ENCODE measurements around the gene PFN3. TPM values are rescaled to one million over a fixed set of nuclear protein-coding genes. Genes with fewer than 3 reads are reported as not detected.

PFN3 gene
- total RNA-seq: not detected
- not detected for polyA plus RNA-seq (2013, experiment 1 of 2)
- not detected for polyA plus RNA-seq (2013, experiment 2 of 2)
- 0 to 0.16 (median 0) reads per million in 172 experiments for total RNA-seq

GRCh38 chr5:177399997-177400868 is at the start of gene PFN3:
PFN3 (minus strand) TSS chr5:177400661; CDS start chr5:177400576, 85 bp downstream.
- H3K4me1 ChIP-seq (ENCODE audit: insufficient read depth, low read length): peaks cover 32% of the 10 kb centered on the region
- POLR2A ChIA-PET: interaction anchor here (11.0 kb wide), 1 partner anchor 49 kb away, joined by 435 read pairs; the partner anchor contains the start of gene PRR7
- no peaks in the 10 kb centered on the region for H3K36me3 ChIP-seq (ENCODE audit: insufficient read depth, low read length)
- Mint-ChIP-seq H3K4me3 (no peak within 1 kb of the TSS), H3K36me3 (ENCODE audit: low read depth) (no peaks in the 10 kb centered on the region), H3K9me3 (no peaks in the 10 kb centered on the region), H3K27me3 (no peaks in the 10 kb centered on the region), H3K27ac (no peak within 1 kb of the TSS), H3K4me1 (ENCODE audit: low read depth) (peaks cover 23% of the 10 kb centered on the region)
- CTCF ChIA-PET: interaction anchor here (9.7 kb wide), 1 partner anchor 51 kb away, joined by 352 read pairs; the partner anchor contains the start of gene PRR7
- ATAC-seq (ENCODE audit: poor library complexity): no peak
- intact Hi-C loops (cut with DNase I, micrococcal nuclease): loop anchor here in 1 of 2 experiments (10.0 kb wide), 1 partner anchor 665 kb away; no protein-coding TSS in a partner anchor
- H3K9me3 ChIP-seq (ENCODE audit: control insufficient read depth in 1 of 2, insufficient read depth in 1 of 2, low read length in 2 of 2): no peaks in the 10 kb centered on the region
- DNase-seq: peak in 1 of 14 experiments; percentile 35
- H3K27me3 ChIP-seq (ENCODE audit: control insufficient read depth in 1 of 2, insufficient read depth in 2 of 2, low read length in 2 of 2): peaks cover 0 to 2% of the 10 kb centered on the region in 2 experiments
- TF ChIP-seq CTCF (IDR thresholded peaks at IDR 0.05): no peak
- no peak within 1 kb of the TSS for H3K4me3 ChIP-seq (ENCODE audit: low read length)
- H3K27ac ChIP-seq (ENCODE audit: low read depth in 1 of 2, low read length in 2 of 2): no peak within 1 kb of the TSS

- POLR2A ChIA-PET: interaction anchor here (0.6 to 15.3 kb wide), 8 partner anchors 9 to 149 kb away, joined by 3 to 661 read pairs (median 10); partner anchors contain the start of genes F12, GRK6, PDLIM7 and PFN3
- CTCF ChIA-PET: interaction anchor here (0.9 to 16.6 kb wide), 4 partner anchors 18 to 59 kb away, joined by 3 to 352 read pairs (median 3); partner anchors contain the start of genes F12 and PFN3
- no peak for TF ChIP-seq CTCF (IDR thresholded peaks at IDR 0.05)
- ATAC-seq (ENCODE audit: poor library complexity): no peak
- Mint-ChIP-seq H3K4me3 (peak overlapping the region; percentile 71), H3K27me3 (no peaks in the 10 kb centered on the region), H3K27ac (peak overlapping the region; percentile 49), H3K36me3 (ENCODE audit: low read depth) (peaks cover 18% of the 10 kb centered on the region), H3K9me3 (no peaks in the 10 kb centered on the region), H3K4me1 (ENCODE audit: low read depth) (peaks cover 64% of the 10 kb centered on the region)
- H3K4me1 ChIP-seq (ENCODE audit: insufficient read depth, low read length): peaks cover 69% of the 10 kb centered on the region
- no peaks in the 10 kb centered on the region for H3K36me3 ChIP-seq (ENCODE audit: insufficient read depth, low read length)
- H3K4me3 ChIP-seq (ENCODE audit: low read length): no peak overlapping the region
- H3K27me3 ChIP-seq (ENCODE audit: control insufficient read depth in 1 of 2, insufficient read depth in 2 of 2, low read length in 2 of 2): no peaks in the 10 kb centered on the region
- DNase-seq: no peak
- intact Hi-C loops (cut with DNase I, micrococcal nuclease): no loop called here
- no peak overlapping the region for H3K27ac ChIP-seq (ENCODE audit: low read depth in 1 of 2, low read length in 2 of 2)
- H3K9me3 ChIP-seq (ENCODE audit: control insufficient read depth in 1 of 2, insufficient read depth in 1 of 2, low read length in 2 of 2): no peaks in the 10 kb centered on the region
These were observed 48.9 kb upstream of the PFN3 start for GRCh38 chr5:177449140-177450061.

All from CD4-positive, alpha-beta T cell (primary cell).